ENCODE data around the gene CCR6.

GRCh38 chr6:167093406-167093921, 29.4 kb upstream of the CCR6 start:
- TF ChIP-seq CTCF (IDR thresholded peaks at IDR 0.05; ENCODE audit: poor library complexity), result no peak
- no peak for TF ChIP-seq EZH2 (IDR thresholded peaks at IDR 0.05; ENCODE audit: borderline replicate concordance)

All from hepatocyte (in vitro differentiated cells).